Esophagus squamous epithelium (tissue), 5 donors: ENCODE data around the gene CST6. TPM values are rescaled to one million over a fixed set of nuclear protein-coding genes. Genes with fewer than 3 reads are reported as not detected.
"Not testable (repeated sequence)": the region's sequence is repeated elsewhere in the genome, so short reads cannot be mapped to it uniquely, and the experiment has no call there.

Experiments used
- DNase-seq: peaks from one replicate; lab custom pipeline; 2025; lab: John Stamatoyannopoulos, UW
- H3K27ac ChIP-seq, 4 donors: fragments of 200-600 bp; sonication (generic); one replicate each; pipeline ENCODE4 v1.5.1; 2016 to 2019; ENCODE audit warnings: mild to moderate bottlenecking in 1 of 4
- H3K27me3 ChIP-seq, 4 donors: fragments of 200-600 bp; sonication (generic); 1 replicate in 3 of 4; 2 replicates in 1 of 4; pipeline versions ENCODE4 v1.5.1 to v1.6.0; 2017 to 2021; ENCODE audit warnings: antibody characterized with exemption in 1 of 4
- H3K36me3 ChIP-seq, 3 donors: fragments of 200-600 bp; sonication (generic); one replicate each; pipeline ENCODE4 v1.5.1; 2016 to 2019
- H3K4me1 ChIP-seq, 3 donors: fragments of 200-600 bp; sonication (generic); one replicate each; pipeline ENCODE4 v1.5.1; 2017 to 2019
- H3K4me3 ChIP-seq, 4 donors: fragments of 200-600 bp; sonication (generic); 1 replicate in 3 of 4; 2 replicates in 1 of 4; pipeline ENCODE4 v1.5.1; 2016 to 2019; ENCODE audit warnings: mild to moderate bottlenecking in 2 of 4, moderate library complexity in 1 of 4
- H3K9me3 ChIP-seq, 3 donors: fragments of 200-600 bp; sonication (generic); one replicate each; pipeline ENCODE4 v1.5.1; 2016 to 2019
- POLR2A ChIP-seq, 4 donors: fragments of 450-650 bp; IDR thresholded peaks; one replicate each; pipeline ENCODE4 v1.6.1; 2017; ENCODE audit warnings: antibody characterized with exemption in 4 of 4, mild to moderate bottlenecking in 4 of 4, moderate library complexity in 3 of 4
- WGBS, 2 donors: methylation state at CpG; one replicate each; pipeline ENCODE4 v1.1.5; 2018; 5-methylcytosine and 5-hydroxymethylcytosine counted together
- intact Hi-C: fragments of 100-400 bp; cut with DNase I; formaldehyde crosslinking; loops from one replicate; pipeline ENCODE4 v1.15.0; 2022
- total RNA-seq, 4 donors: library from RNA; depleted of rRNA; stranded (reverse); fragments of >200 nt; gene quantifications; one replicate each; pipeline ENCODE4 v1.1.0, GENCODE V29; 2016
- TF ChIP-seq, protein P1 (sequence below), 6 experiments: fragments of 450-650 bp in 4 of 6; fragments of 200-600 bp in 2 of 6; sonication (generic) in 2 of 6; IDR thresholded peaks; one replicate each; pipeline ENCODE4 v1.5.1; 2016 to 2019; ENCODE audit warnings: antibody characterized with exemption in 6 of 6, mild to moderate bottlenecking in 4 of 6, moderate library complexity in 4 of 6
- donor health status: DM: yes; HTN: yes; CAD: no.

The CST6 gene
- total RNA-seq, 4 donors from 2014 or later = 14.6 to 58.5 (median 15.1) TPM

DNA sequence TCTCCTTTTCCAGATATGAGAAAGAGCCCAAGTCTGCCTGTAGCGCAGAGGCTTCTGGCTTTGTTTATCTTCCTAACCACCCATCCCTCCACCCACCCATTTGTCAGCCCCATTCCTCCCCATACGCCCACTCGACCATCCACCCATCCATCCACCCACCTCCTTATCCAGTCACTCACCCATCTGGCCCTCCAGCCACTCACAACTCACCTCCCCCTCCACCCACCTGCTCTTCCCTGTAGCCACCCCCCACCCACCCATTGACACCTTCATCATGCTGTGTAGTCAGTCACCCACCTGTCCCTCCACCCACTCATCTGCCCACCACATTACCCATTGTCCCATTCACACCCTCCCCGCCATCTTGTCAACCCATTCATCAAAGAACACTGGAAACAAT, 5.5 kb downstream of the CST6 start:
- H3K36me3 ChIP-seq = no peaks in the 10 kb centered on the region
- H3K9me3 ChIP-seq = no peaks in the 10 kb centered on the region
- no peak overlapping the region for H3K27ac ChIP-seq
- H3K4me1 ChIP-seq = peaks cover 8 to 31% (median 8%) of the 10 kb centered on the region in 3 donors
- DNase-seq = no peak
- peaks cover 0 to 24% (median 0%) of the 10 kb centered on the region in 4 donors for H3K27me3 ChIP-seq
- TF ChIP-seq, protein P1, sequence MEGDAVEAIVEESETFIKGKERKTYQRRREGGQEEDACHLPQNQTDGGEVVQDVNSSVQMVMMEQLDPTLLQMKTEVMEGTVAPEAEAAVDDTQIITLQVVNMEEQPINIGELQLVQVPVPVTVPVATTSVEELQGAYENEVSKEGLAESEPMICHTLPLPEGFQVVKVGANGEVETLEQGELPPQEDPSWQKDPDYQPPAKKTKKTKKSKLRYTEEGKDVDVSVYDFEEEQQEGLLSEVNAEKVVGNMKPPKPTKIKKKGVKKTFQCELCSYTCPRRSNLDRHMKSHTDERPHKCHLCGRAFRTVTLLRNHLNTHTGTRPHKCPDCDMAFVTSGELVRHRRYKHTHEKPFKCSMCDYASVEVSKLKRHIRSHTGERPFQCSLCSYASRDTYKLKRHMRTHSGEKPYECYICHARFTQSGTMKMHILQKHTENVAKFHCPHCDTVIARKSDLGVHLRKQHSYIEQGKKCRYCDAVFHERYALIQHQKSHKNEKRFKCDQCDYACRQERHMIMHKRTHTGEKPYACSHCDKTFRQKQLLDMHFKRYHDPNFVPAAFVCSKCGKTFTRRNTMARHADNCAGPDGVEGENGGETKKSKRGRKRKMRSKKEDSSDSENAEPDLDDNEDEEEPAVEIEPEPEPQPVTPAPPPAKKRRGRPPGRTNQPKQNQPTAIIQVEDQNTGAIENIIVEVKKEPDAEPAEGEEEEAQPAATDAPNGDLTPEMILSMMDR (IDR thresholded peaks at IDR 0.05) = no peak
- TF ChIP-seq POLR2A (IDR thresholded peaks at IDR 0.05) = no peak
- WGBS, 2 donors = 73 to 83% methylated on average over 3 of the region's 4 CpGs
- H3K4me3 ChIP-seq = no peak overlapping the region
- intact Hi-C loops = no loop called here

DNA sequence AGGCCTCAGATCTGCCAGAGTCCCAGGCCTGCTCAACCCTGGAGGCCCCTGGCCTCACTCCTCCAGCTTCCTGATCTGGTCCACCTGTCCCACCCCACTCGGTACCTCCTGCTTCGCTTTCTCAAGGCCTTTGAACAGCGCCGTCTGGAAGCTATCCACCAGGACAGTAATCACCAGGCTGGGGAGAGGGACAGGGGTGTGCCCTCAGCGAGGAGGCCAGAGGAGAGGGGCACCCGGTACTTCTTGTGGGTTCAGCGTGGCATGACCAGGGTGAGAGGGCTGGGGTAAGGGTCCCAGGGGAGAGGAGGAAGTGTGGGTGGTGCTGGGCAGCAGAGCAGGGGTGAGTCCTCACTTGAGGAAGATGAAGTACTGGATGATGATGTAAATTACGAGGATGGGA, 8.4 kb downstream of the CST6 start:
- H3K4me3 ChIP-seq = no peak overlapping the region
- TF ChIP-seq, protein P1 (IDR thresholded peaks at IDR 0.05) = no peak
- TF ChIP-seq POLR2A (IDR thresholded peaks at IDR 0.05) = no peak
- peaks cover 0 to 16% (median 0%) of the 10 kb centered on the region in 4 donors for H3K27me3 ChIP-seq
- H3K36me3 ChIP-seq = no peaks in the 10 kb centered on the region
- no peak overlapping the region for H3K27ac ChIP-seq
- intact Hi-C loops = no loop called here
- peaks cover 8 to 21% (median 9%) of the 10 kb centered on the region in 3 donors for H3K4me1 ChIP-seq
- 0 to 64% methylated on average over 1 to 4 of the region's 8 CpGs for WGBS, 2 donors
- DNase-seq = no peak
- no peaks in the 10 kb centered on the region for H3K9me3 ChIP-seq

DNA sequence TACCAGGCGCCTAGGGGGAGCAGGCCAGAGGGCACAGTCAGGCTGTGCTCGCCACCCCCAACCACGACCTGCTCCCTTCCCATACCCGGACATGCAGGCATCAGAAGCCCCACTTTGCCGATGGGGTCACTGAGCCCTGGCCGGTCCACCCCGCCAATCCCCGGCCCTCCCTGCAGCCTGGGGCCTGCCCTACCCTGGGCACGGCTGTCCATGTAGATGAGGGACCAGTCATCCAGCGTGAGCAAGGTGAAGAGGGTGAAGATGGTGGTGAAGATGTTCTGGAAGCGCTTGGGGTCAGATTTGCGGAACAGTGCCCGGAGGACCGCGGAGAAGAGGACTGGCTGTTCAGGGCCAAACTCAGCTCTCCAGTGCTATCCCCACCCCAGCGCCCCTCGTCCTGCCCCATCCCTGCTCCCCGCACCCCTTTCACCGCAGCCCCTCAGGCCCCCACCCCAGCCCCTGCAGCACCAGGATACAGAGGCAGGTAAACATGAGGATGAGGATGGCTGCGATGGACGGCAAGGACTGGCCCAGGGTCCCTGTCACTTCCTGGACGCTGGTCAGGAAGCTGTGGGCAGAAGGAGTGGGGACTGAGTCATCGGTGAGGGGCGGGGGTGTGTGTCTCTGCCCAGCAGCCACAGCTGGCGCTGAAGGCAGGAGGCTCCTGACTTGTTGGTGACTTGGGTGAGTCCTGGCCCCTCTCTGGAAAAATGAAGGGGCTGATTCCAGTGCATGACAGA, 9.0 kb downstream of the CST6 start:
- peaks cover 0 to 16% (median 0%) of the 10 kb centered on the region in 4 donors for H3K27me3 ChIP-seq
- H3K27ac ChIP-seq = no peak overlapping the region
- TF ChIP-seq, protein P1 (IDR thresholded peaks at IDR 0.05) = no peak
- TF ChIP-seq POLR2A (IDR thresholded peaks at IDR 0.05) = no peak
- no peak overlapping the region for H3K4me3 ChIP-seq
- H3K4me1 ChIP-seq = peaks cover 8 to 21% (median 9%) of the 10 kb centered on the region in 3 donors
- H3K9me3 ChIP-seq = no peaks in the 10 kb centered on the region
- WGBS, 2 donors = 72 to 77% methylated on average over 5 to 11 of the region's 25 CpGs
- intact Hi-C loops = no loop called here
- H3K36me3 ChIP-seq = no peaks in the 10 kb centered on the region
- DNase-seq = no peak

DNA sequence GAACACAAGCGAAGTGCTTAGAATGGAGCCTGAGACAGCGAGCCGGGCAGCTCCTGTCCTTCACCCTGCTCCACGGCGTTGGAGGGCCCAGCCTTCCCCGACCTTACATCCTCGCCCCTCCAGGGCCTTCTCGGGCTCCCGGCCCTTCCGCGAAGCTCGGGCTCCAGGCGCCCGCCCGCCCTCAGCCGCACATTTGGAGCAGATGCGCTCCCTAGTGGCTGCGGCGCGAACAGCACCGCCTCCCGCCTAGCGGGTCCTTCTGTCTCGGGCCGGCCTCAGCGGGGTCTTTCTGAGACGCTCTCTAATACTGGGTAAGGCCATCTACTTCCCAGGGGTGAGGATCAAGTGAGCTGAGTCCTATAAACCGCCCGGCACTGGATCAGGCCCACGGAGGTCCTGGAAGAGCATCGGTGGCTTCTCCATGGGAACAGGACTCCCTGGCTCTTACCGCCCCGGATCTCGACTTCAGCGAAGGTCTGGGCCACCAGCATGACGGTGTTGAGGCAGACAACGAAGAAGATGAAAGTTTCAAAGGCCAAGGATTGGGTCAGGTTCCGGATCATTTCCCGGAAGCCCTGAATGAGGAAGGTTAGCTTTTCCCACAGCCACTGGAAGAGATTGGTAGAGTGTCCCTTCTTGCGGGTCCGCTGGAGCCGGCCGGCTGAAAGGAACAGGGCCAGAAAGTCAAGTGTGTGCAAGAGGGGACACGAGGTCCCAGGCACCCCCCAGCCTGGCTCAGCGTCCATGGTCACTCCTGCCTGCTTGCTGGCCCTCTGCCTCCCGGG, 10.8 kb downstream of the CST6 start:
- Histone ChIP-seq H3K4me3 (peak overlapping the region in 2 of 4 donors; percentile 0 to 48), H3K36me3 (no peaks in the 10 kb centered on the region), H3K27me3 (peaks cover 0 to 16% (median 0%) of the 10 kb centered on the region in 4 donors), H3K4me1 (peaks cover 8 to 21% (median 9%) of the 10 kb centered on the region in 3 donors), H3K9me3 (no peaks in the 10 kb centered on the region), H3K27ac (no peak overlapping the region)
- intact Hi-C loops = no loop called here
- TF ChIP-seq, protein P1 (IDR thresholded peaks at IDR 0.05) = peak; percentile 90 to 98 (median 95)
- no peak for TF ChIP-seq POLR2A (IDR thresholded peaks at IDR 0.05)
- WGBS, 2 donors = 23 to 57% methylated on average over 12 to 20 of the region's 46 CpGs
- DNase-seq = no peak

DNA sequence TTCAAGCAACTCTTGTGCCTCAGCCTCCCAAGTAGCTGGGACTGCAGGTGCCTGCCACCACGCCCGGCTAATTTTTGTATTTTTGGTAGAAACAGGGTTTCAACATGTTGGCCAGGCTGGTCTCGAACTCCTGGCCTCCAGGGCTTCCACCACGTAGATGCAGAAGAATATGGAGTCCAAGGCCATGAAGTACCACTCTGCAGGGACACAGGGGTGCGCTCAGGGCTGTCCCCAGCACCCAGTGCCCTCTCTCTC, 11.3 kb downstream of the CST6 start:
- H3K36me3 ChIP-seq, H3K27ac ChIP-seq, H3K9me3 ChIP-seq, H3K4me3 ChIP-seq, DNase-seq, intact Hi-C loops: not testable (repeated sequence)
- H3K4me1 ChIP-seq = peaks cover 8 to 21% (median 9%) of the 10 kb centered on the region in 3 donors
- peaks cover 0 to 16% (median 0%) of the 10 kb centered on the region in 4 donors for H3K27me3 ChIP-seq
- 76 to 90% methylated on average over 1 to 2 of the region's 5 CpGs for WGBS, 2 donors
